Esophagus muscularis mucosa (tissue), 4 donors: ENCODE data around the gene OSBPL10.

Source experiments
- EP300 ChIP-seq: sonication (generic); formaldehyde crosslinking; IDR thresholded peaks from one replicate; pipeline ENCODE4 v1.6.1; 2017; ENCODE audit warnings: antibody characterized with exemption
- POLR2A ChIP-seq: fragments of 450-650 bp; IDR thresholded peaks from one replicate; pipeline ENCODE4 v1.6.1; 2017; ENCODE audit warnings: antibody characterized with exemption, moderate library complexity, mild to moderate bottlenecking, low read depth
- POLR2AphosphoS5 ChIP-seq, 2 donors: sonication (generic); formaldehyde crosslinking; IDR thresholded peaks; one replicate each; pipeline ENCODE4 v1.6.1; 2017; ENCODE audit warnings: antibody characterized with exemption in 2 of 2
- TF ChIP-seq, protein P1 (sequence below), 3 experiments: fragments of 200-600 bp in 2 of 3; fragments of 450-650 bp in 1 of 3; sonication (generic) in 2 of 3; IDR thresholded peaks; one replicate each; pipeline ENCODE4 v1.5.1; 2017 to 2019; ENCODE audit warnings: antibody characterized with exemption in 3 of 3, mild to moderate bottlenecking in 2 of 3, moderate library complexity in 1 of 3

DNA sequence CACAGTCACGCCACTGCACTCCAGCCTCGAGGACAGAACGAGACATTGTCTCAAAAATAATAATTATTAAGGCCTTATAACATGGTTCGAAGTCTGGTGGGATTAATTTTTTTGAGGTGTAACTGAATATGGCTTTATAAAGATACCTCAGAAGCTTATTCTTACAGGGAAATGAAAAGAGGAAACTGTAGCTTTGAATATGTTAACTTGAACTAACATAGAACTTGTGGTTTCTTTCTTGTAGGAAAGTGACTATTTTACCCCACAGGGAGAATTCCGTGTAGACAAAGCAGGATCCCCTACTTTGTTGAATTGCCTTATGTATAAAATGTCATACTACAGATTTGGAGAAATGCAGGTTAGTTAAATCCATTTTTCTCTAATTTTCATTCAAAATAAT lies 352.0 kb downstream of the OSBPL10 start:
- TF ChIP-seq, protein P1, sequence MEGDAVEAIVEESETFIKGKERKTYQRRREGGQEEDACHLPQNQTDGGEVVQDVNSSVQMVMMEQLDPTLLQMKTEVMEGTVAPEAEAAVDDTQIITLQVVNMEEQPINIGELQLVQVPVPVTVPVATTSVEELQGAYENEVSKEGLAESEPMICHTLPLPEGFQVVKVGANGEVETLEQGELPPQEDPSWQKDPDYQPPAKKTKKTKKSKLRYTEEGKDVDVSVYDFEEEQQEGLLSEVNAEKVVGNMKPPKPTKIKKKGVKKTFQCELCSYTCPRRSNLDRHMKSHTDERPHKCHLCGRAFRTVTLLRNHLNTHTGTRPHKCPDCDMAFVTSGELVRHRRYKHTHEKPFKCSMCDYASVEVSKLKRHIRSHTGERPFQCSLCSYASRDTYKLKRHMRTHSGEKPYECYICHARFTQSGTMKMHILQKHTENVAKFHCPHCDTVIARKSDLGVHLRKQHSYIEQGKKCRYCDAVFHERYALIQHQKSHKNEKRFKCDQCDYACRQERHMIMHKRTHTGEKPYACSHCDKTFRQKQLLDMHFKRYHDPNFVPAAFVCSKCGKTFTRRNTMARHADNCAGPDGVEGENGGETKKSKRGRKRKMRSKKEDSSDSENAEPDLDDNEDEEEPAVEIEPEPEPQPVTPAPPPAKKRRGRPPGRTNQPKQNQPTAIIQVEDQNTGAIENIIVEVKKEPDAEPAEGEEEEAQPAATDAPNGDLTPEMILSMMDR (IDR thresholded peaks at IDR 0.05), result no peak
- TF ChIP-seq EP300, result no peak
- no peak for TF ChIP-seq POLR2A
- no peak for TF ChIP-seq POLR2AphosphoS5 (IDR thresholded peaks at IDR 0.05)
